Ovary (tissue), 9 donors: ENCODE results near the gene EIF3L. TPM values are rescaled to one million over a fixed set of nuclear protein-coding genes. Genes with fewer than 3 reads are reported as not detected.

Experiments used
- DNase-seq, 5 donors: peaks; one replicate each; pipeline ENCODE4 v3.0.0-alpha.2; 2019 to 2020
- H3K27ac ChIP-seq, 2 donors: fragments of 200-600 bp; one replicate each; pipeline versions ENCODE4 v1.5.1 to v1.8.0; 2019 to 2022
- H3K27me3 ChIP-seq: fragments of 200-600 bp; one replicate; pipeline ENCODE4 v1.8.0; 2022
- H3K36me3 ChIP-seq: fragments of 200-600 bp; sonication (generic); one replicate; pipeline ENCODE4 v1.5.1; 2019
- H3K4me1 ChIP-seq: one replicate; pipeline ENCODE4 v1.8.1; 2013; ENCODE audit warnings: mild to moderate bottlenecking, moderate library complexity; ENCODE audit not compliant: insufficient read depth
- H3K4me3 ChIP-seq: fragments of 200-600 bp; sonication (generic); one replicate; pipeline ENCODE4 v1.5.1; 2017
- H3K9me3 ChIP-seq, 2 donors: fragments of 200-600 bp in 1 of 2; sonication (generic) in 1 of 2; one replicate each; pipeline versions ENCODE4 v1.5.1 to v1.8.1; 2013 to 2019; ENCODE audit warnings: mild to moderate bottlenecking in 1 of 2, moderate library complexity in 1 of 2
- CTCF ChIP-seq, 3 donors: fragments of 450-650 bp in 2 of 3; fragments of 200-600 bp in 1 of 3; IDR thresholded peaks; one replicate each; pipeline versions ENCODE4 v1.5.1 to v1.8.0; 2016 to 2022; ENCODE audit warnings: antibody characterized with exemption in 3 of 3, mild to moderate bottlenecking in 1 of 3
- EP300 ChIP-seq: sonication (generic); formaldehyde crosslinking; IDR thresholded peaks from one replicate; pipeline ENCODE4 v1.6.1; 2017; ENCODE audit warnings: antibody characterized with exemption
- POLR2A ChIP-seq: fragments of 450-650 bp; IDR thresholded peaks from one replicate; pipeline ENCODE4 v1.6.1; 2017; ENCODE audit warnings: antibody characterized with exemption, mild to moderate bottlenecking, moderate library complexity
- WGBS, 3 donors: extraction: QIAGEN DNeasy Blood & Tissue Kit in 1 of 3; methylation state at CpG; one replicate each; pipeline versions ENCODE4 v1.1.5 to v1.1.7; 2013 to 2017; 5-methylcytosine and 5-hydroxymethylcytosine counted together
- intact Hi-C, 4 donors: fragments of 100-400 bp; cut with DNase I; formaldehyde crosslinking; loops; one replicate each; pipeline versions ENCODE4 v1.11.0 to v1.15.1; 2022 to 2023
- polyA plus RNA-seq, 2 donors: library from polyadenylated mRNA; stranded (reverse); fragments of 200-250 nt in 1 of 2; fragments of 350-450 nt in 1 of 2; fragmentation: Illumina TruSeq in 1 of 2; extraction: RNeasy Lipid Tissue Mini Kit (QIAGEN cat#74804) in 1 of 2; gene quantifications; one replicate each; pipeline ENCODE4 v1.2.3, GENCODE V29; 2013 to 2014
- total RNA-seq, 7 donors: library from RNA; depleted of rRNA in 2 of 7; stranded (reverse); fragments of >200 nt in 2 of 7; fragmentation: NEBNext Ultra II Directional in 3 of 7; extraction: Animal tissue kit (Norgen Biotek cat#: 25700) in 3 of 7; gene quantifications; one replicate each; pipeline versions ENCODE4 v1.1.0 to v1.2.4, GENCODE V29; 2016 to 2023
- donor health status: DM: no; HTN: no; CAD: no; lungs with moderate emphysema.
- donor health status: DM: no; HTN: no; CAD: no.
- donor health status: Bipolar disorder and iron deficiency.
- donor health status: DM: yes; HTN: yes; CAD: no.
- donor health status: DM: no; HTN: no; CAD: no.
- donor health status: DM: yes; HTN: yes; CAD: no.

Gene EIF3L
- total and polyA plus RNA-seq, 9 donors = 534 to 1,344 (median 896) TPM

GRCh38 chr22:37898441-37899181 lies 49.4 kb downstream of the EIF3L start:
- 83 to 93% (median 86%) methylated on average over 9 of the region's 9 CpGs for WGBS, 3 donors
- intact Hi-C loops = loop anchor here in 1 of 4 donors (5.0 kb wide), 1 partner anchor 34 kb away; no protein-coding TSS in a partner anchor
- peaks cover 4% of the 10 kb centered on the region for H3K4me1 ChIP-seq

GRCh38 chr22:37904572-37905533 lies 55.6 kb downstream of the EIF3L start:
- Histone ChIP-seq H3K9me3 (no peaks in the 10 kb centered on the region), H3K27ac (no peak overlapping the region), H3K4me3 (peak overlapping the region; percentile 60), H3K36me3 (no peaks in the 10 kb centered on the region), H3K27me3 (no peaks in the 10 kb centered on the region), H3K4me1 (peaks cover 12% of the 10 kb centered on the region)
- TF ChIP-seq EP300 (no peak), POLR2A (no peak), CTCF (IDR thresholded peaks at IDR 0.05) (no peak)
- intact Hi-C loops = no loop called here
- whole genome bisulfite sequencing, 3 donors = 46 to 53% (median 50%) methylated on average over 10 of the region's 10 CpGs
- DNase-seq = peak; percentile 54 to 72 (median 67)

More at GRCh38 chr22:37898441-37899181, 49.4 kb downstream of the EIF3L start:
- TF ChIP-seq EP300 = no peak
- Histone ChIP-seq H3K27ac (no peak overlapping the region), H3K36me3 (no peaks in the 10 kb centered on the region), H3K4me3 (no peak overlapping the region), H3K27me3 (no peaks in the 10 kb centered on the region), H3K9me3 (no peaks in the 10 kb centered on the region)
- DNase-seq = no peak

- TF ChIP-seq POLR2A = no peak
- TF ChIP-seq CTCF (IDR thresholded peaks at IDR 0.05) = peak in 2 of 3 donors; percentile 35 to 39
- 4 to 10% (median 4%) methylated on average over 28 to 90 of the region's 90 CpGs for WGBS, 3 donors
- H3K9me3 ChIP-seq = no peaks in the 10 kb centered on the region
- peak within 1 kb of the TSS; percentile 74 to 92 for H3K27ac ChIP-seq
- peak within 1 kb of the TSS; percentile 60 for H3K4me3 ChIP-seq
- peak; percentile 59 to 81 (median 72) for DNase-seq
- H3K27me3 ChIP-seq = no peaks in the 10 kb centered on the region
- peaks cover 12% of the 10 kb centered on the region for H3K4me1 ChIP-seq
- H3K36me3 ChIP-seq = no peaks in the 10 kb centered on the region
- intact Hi-C loops = no loop called here
Measured at GRCh38 chr22:37905534-37906363, 56.5 kb downstream of the EIF3L start, which contains the start of gene MICALL1. MICALL1 (plus strand) TSS chr22:37906297; CDS start chr22:37906423, 126 bp downstream.

DNA sequence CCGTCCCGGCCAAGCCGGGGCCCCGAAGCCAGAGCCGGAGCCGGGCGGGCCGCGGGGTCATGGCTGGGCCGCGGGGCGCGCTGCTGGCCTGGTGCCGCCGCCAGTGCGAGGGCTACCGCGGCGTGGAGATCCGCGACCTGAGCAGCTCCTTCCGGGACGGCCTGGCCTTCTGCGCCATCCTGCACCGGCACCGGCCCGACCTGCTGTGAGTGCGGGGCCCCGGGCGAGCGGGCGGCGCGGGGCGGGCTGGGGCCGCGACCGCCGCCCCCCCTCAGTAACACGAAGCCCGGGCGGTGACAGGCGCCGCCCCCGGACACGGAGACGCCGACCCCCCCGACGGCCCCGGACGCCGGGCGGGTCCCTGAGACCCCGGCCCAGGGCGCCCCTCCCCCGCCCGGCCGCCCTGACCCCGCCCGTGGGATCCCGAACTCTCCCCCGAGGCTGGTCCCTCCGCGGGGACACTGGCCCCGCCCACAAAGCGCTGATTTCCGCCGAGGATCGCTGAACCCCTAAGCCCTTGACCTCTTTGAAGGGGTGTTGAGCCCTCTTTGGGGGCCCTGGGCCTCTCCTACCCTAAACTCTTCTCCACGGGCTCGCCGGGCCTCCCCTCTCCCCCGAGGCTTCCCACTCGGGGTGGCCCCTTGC lies 57.3 kb downstream of the EIF3L start:
- Histone ChIP-seq H3K4me1 (peaks cover 12% of the 10 kb centered on the region), H3K27ac (peak overlapping the region; percentile 74 to 92), H3K4me3 (peak overlapping the region; percentile 60), H3K9me3 (no peaks in the 10 kb centered on the region), H3K36me3 (no peaks in the 10 kb centered on the region), H3K27me3 (no peaks in the 10 kb centered on the region)
- peak in 4 of 5 donors; percentile 36 to 61 (median 56) for DNase-seq
- TF ChIP-seq EP300 (no peak), CTCF (IDR thresholded peaks at IDR 0.05) (no peak), POLR2A (no peak)
- intact Hi-C loops = no loop called here
- 1% methylated on average over 20 to 75 of the region's 75 CpGs for WGBS, 3 donors
